22Rv1 (cell line): ENCODE measurements around the gene MMP24.

Source experiments
- ZFX ChIP-seq: fragments of 450-650 bp; IDR thresholded peaks from 2 replicates; pipeline ENCODE4 v1.6.1; 2017; ENCODE audit warnings: antibody characterized with exemption, borderline replicate concordance
- TF ChIP-seq, protein P1 (sequence below): fragments of 450-650 bp; IDR thresholded peaks from 2 replicates; pipeline ENCODE4 v1.5.1; 2017; ENCODE audit warnings: mild to moderate bottlenecking

GRCh38 chr20:35243986-35244385 is 17.5 kb downstream of the MMP24 start:
- TF ChIP-seq, protein P1, sequence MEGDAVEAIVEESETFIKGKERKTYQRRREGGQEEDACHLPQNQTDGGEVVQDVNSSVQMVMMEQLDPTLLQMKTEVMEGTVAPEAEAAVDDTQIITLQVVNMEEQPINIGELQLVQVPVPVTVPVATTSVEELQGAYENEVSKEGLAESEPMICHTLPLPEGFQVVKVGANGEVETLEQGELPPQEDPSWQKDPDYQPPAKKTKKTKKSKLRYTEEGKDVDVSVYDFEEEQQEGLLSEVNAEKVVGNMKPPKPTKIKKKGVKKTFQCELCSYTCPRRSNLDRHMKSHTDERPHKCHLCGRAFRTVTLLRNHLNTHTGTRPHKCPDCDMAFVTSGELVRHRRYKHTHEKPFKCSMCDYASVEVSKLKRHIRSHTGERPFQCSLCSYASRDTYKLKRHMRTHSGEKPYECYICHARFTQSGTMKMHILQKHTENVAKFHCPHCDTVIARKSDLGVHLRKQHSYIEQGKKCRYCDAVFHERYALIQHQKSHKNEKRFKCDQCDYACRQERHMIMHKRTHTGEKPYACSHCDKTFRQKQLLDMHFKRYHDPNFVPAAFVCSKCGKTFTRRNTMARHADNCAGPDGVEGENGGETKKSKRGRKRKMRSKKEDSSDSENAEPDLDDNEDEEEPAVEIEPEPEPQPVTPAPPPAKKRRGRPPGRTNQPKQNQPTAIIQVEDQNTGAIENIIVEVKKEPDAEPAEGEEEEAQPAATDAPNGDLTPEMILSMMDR, result no peak
- TF ChIP-seq ZFX, result no peak
